ENCODE measurements around the gene KRT80.

KRT80 gene

GRCh38 chr12:52200086-52200780, 8.4 kb upstream of the KRT80 start:
- Histone ChIP-seq H3K4me2 (ENCODE audit: low read length) (no peak overlapping the region), H3K4me3 (ENCODE audit: low read length) (no peak overlapping the region), H3K9ac (ENCODE audit: low read depth, low read length) (no peak overlapping the region), H3K36me3 (ENCODE audit: insufficient read depth, low read length) (no peaks in the 10 kb centered on the region), H3K27me3 (ENCODE audit: control insufficient read depth, insufficient read depth, low read length) (no peaks in the 10 kb centered on the region), H3K4me1 (ENCODE audit: control insufficient read depth, insufficient read depth, low read length) (peaks cover 78% of the 10 kb centered on the region), H3K9me3 (replicated peaks; ENCODE audit: low read length) (no peaks in the 10 kb centered on the region)

GRCh38 chr12:52199294-52199919, 7.6 kb upstream of the KRT80 start:
- no peaks in the 10 kb centered on the region for H3K9me3 ChIP-seq (replicated peaks; ENCODE audit: low read length)
- H3K4me3 ChIP-seq (ENCODE audit: low read length): no peak overlapping the region
- H3K4me1 ChIP-seq (ENCODE audit: control insufficient read depth, insufficient read depth, low read length): peaks cover 78% of the 10 kb centered on the region
- H3K9ac ChIP-seq (ENCODE audit: low read depth, low read length): no peak overlapping the region
- H3K27me3 ChIP-seq (ENCODE audit: control insufficient read depth, insufficient read depth, low read length): no peaks in the 10 kb centered on the region
- H3K4me2 ChIP-seq (ENCODE audit: low read length): no peak overlapping the region
- H3K36me3 ChIP-seq (ENCODE audit: insufficient read depth, low read length): no peaks in the 10 kb centered on the region

- Histone ChIP-seq H3K4me3 (ENCODE audit: low read length) (no peak overlapping the region), H3K36me3 (ENCODE audit: insufficient read depth, low read length) (no peaks in the 10 kb centered on the region), H3K4me1 (ENCODE audit: control insufficient read depth, insufficient read depth, low read length) (peaks cover 78% of the 10 kb centered on the region), H3K27me3 (ENCODE audit: control insufficient read depth, insufficient read depth, low read length) (no peaks in the 10 kb centered on the region), H3K9me3 (replicated peaks; ENCODE audit: low read length) (no peaks in the 10 kb centered on the region), H3K4me2 (ENCODE audit: low read length) (no peak overlapping the region), H3K9ac (ENCODE audit: low read depth, low read length) (no peak overlapping the region)
These were observed 6.8 kb upstream of the KRT80 start for GRCh38 chr12:52198454-52199215.

- no peak overlapping the region for H3K4me2 ChIP-seq (ENCODE audit: low read length)
- peaks cover 78% of the 10 kb centered on the region for H3K4me1 ChIP-seq (ENCODE audit: control insufficient read depth, insufficient read depth, low read length)
- no peak overlapping the region for H3K9ac ChIP-seq (ENCODE audit: low read depth, low read length)
- no peaks in the 10 kb centered on the region for H3K36me3 ChIP-seq (ENCODE audit: insufficient read depth, low read length)
- H3K9me3 ChIP-seq (replicated peaks; ENCODE audit: low read length): no peaks in the 10 kb centered on the region
- no peak overlapping the region for H3K4me3 ChIP-seq (ENCODE audit: low read length)
- H3K27me3 ChIP-seq (ENCODE audit: control insufficient read depth, insufficient read depth, low read length): no peaks in the 10 kb centered on the region
These were observed 5.8 kb upstream of the KRT80 start for GRCh38 chr12:52197371-52198231.

GRCh38 chr12:52195065-52195730, 3.4 kb upstream of the KRT80 start:
- H3K4me3 ChIP-seq (ENCODE audit: low read length): no peak overlapping the region
- H3K4me2 ChIP-seq (ENCODE audit: low read length): no peak overlapping the region
- peaks cover 78% of the 10 kb centered on the region for H3K4me1 ChIP-seq (ENCODE audit: control insufficient read depth, insufficient read depth, low read length)
- H3K9me3 ChIP-seq (replicated peaks; ENCODE audit: low read length): no peaks in the 10 kb centered on the region
- no peak overlapping the region for H3K9ac ChIP-seq (ENCODE audit: low read depth, low read length)
- H3K36me3 ChIP-seq (ENCODE audit: insufficient read depth, low read length): no peaks in the 10 kb centered on the region
- H3K27me3 ChIP-seq (ENCODE audit: control insufficient read depth, insufficient read depth, low read length): no peaks in the 10 kb centered on the region

- Histone ChIP-seq H3K4me1 (ENCODE audit: control insufficient read depth, insufficient read depth, low read length) (peaks cover 79% of the 10 kb centered on the region), H3K36me3 (ENCODE audit: insufficient read depth, low read length) (no peaks in the 10 kb centered on the region)
These were observed 2.2 kb upstream of the KRT80 start for GRCh38 chr12:52193991-52194390.

GRCh38 chr12:52193532-52193931, 1.7 kb upstream of the KRT80 start:
- no peaks in the 10 kb centered on the region for H3K27me3 ChIP-seq (ENCODE audit: control insufficient read depth, insufficient read depth, low read length)
- H3K9ac ChIP-seq (ENCODE audit: low read depth, low read length): no peak overlapping the region
- H3K4me3 ChIP-seq (ENCODE audit: low read length): no peak overlapping the region
- no peak overlapping the region for H3K4me2 ChIP-seq (ENCODE audit: low read length)
- H3K9me3 ChIP-seq (replicated peaks; ENCODE audit: low read length): no peaks in the 10 kb centered on the region
- H3K36me3 ChIP-seq (ENCODE audit: insufficient read depth, low read length): no peaks in the 10 kb centered on the region
- peaks cover 76% of the 10 kb centered on the region for H3K4me1 ChIP-seq (ENCODE audit: control insufficient read depth, insufficient read depth, low read length)

More at GRCh38 chr12:52193991-52194390, 2.2 kb upstream of the KRT80 start:
- Histone ChIP-seq H3K9ac (ENCODE audit: low read depth, low read length) (no peak overlapping the region), H3K4me2 (ENCODE audit: low read length) (no peak overlapping the region), H3K27me3 (ENCODE audit: control insufficient read depth, insufficient read depth, low read length) (no peaks in the 10 kb centered on the region), H3K4me3 (ENCODE audit: low read length) (no peak overlapping the region), H3K9me3 (replicated peaks; ENCODE audit: low read length) (no peaks in the 10 kb centered on the region)

- no peaks in the 10 kb centered on the region for H3K36me3 ChIP-seq (ENCODE audit: insufficient read depth, low read length)
- H3K4me1 ChIP-seq (ENCODE audit: control insufficient read depth, insufficient read depth, low read length): peaks cover 78% of the 10 kb centered on the region
- H3K4me3 ChIP-seq (ENCODE audit: low read length): peak overlapping the region; percentile 26
- peak overlapping the region; percentile 75 for H3K9ac ChIP-seq (ENCODE audit: low read depth, low read length)
- no peaks in the 10 kb centered on the region for H3K9me3 ChIP-seq (replicated peaks; ENCODE audit: low read length)
- H3K4me2 ChIP-seq (ENCODE audit: low read length): peak overlapping the region; percentile 58
- H3K27me3 ChIP-seq (ENCODE audit: control insufficient read depth, insufficient read depth, low read length): no peaks in the 10 kb centered on the region
These were observed 719 bp downstream of the KRT80 start for GRCh38 chr12:52190860-52191729.

- peak overlapping the region; percentile 31 for H3K4me2 ChIP-seq (ENCODE audit: low read length)
- no peaks in the 10 kb centered on the region for H3K9me3 ChIP-seq (replicated peaks; ENCODE audit: low read length)
- no peaks in the 10 kb centered on the region for H3K36me3 ChIP-seq (ENCODE audit: insufficient read depth, low read length)
- peak overlapping the region; percentile 52 for H3K9ac ChIP-seq (ENCODE audit: low read depth, low read length)
- no peak overlapping the region for H3K4me3 ChIP-seq (ENCODE audit: low read length)
- H3K27me3 ChIP-seq (ENCODE audit: control insufficient read depth, insufficient read depth, low read length): no peaks in the 10 kb centered on the region
- peaks cover 81% of the 10 kb centered on the region for H3K4me1 ChIP-seq (ENCODE audit: control insufficient read depth, insufficient read depth, low read length)
These were observed 2.2 kb downstream of the KRT80 start for GRCh38 chr12:52189376-52190174.
